GM21737 (cell line): ENCODE results near the gene CAT.
A peak's percentile ranks its signal among the peaks of the same experiment; 100 is the strongest.

Experiments
- ATAC-seq: cut with Tn5 transposase; IDR thresholded peaks from one replicate; pipeline ENCODE4 v1.9.1; 2021; ENCODE audit warnings: mild to moderate bottlenecking, moderate library complexity; ENCODE audit not compliant: unreplicated experiment

Gene CAT

DNA sequence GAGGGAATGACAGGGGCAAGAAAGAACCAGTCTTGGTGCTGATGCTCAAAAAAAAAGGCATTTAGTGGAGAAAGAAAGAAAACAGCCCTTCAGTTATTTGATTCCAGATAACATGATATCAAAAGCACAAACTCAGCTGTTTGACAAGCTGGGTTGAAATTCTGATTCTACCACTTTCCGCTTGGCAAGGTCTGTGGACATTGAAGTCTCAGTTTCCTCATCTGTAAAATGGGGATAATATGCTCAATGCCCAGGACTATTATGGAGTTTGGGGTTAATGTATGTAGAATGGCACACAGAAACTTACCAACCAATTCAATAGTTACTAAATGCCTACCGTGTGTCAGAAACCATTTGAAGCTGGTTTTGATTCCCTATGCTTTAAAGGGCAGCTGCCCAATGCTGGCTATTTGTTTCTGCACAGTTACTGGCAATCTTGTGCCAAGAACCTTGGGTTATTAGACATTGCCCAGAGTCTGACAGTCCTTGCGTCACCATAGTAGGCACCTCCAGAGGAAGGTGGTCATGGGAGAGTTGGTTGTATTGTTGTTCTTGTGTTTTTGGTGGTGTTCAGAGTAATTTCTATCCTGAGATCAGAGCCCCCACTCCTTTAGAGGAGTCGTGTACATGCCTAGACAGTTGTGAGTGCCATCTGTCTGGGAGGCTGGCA, 55.3 kb downstream of the CAT start:
- ATAC-seq = no peak

DNA sequence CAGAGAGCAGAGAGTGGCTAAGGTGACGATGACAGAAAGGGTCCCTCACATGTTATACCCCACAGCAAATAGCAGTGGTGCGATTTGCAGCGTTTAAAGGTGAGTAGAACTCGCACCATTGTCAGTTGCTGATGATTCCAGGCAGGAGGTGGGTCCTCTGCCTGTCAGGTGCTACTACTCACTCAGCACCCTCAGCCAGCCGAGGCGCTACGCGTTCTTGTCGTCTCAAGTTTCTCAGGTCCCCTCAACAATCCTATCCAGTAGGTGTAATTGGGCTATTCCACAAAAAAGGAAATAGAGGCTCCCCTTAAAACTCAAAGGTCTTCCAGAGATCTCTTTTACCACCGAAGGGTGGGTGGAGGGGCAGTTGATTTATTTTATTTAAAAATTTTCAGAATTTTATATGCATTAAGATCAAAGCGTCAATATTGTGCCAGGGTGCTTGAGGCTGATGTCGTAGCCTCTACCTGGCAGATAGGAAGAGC, 56.5 kb downstream of the CAT start:
- no peak for ATAC-seq

DNA sequence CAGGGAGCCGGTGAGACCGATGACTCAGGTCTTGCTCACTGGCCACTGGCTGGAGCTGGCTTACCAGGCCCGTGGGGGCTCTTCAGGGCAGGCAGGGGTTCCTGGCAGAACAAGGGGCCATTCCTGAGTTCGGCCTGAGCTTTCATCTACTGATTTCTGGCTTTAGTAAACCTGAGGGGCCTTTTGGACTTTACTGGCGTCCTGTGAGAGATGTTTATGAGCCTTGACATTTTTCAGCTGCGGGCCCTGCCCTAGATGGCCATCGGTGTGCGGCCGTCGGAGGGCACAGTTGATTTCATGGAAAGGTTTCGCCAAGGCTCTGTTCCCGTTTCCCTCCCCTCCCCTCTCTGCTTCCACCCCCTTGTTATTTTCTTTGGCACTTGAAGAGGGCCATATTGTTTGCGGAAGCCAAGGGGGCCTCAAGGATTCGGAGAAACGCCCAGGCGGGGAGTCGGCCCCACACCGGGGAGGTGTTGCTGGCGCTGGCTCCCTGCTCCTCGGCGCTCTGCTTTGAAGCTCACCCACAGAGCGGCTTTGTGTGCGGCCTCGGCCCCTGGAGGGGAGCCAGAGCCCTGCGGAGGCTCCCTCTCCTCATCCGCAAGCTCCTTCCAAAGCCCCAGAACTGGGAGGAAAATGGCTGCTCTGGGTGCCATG, 57.1 kb downstream of the CAT start:
- no peak for ATAC-seq

DNA sequence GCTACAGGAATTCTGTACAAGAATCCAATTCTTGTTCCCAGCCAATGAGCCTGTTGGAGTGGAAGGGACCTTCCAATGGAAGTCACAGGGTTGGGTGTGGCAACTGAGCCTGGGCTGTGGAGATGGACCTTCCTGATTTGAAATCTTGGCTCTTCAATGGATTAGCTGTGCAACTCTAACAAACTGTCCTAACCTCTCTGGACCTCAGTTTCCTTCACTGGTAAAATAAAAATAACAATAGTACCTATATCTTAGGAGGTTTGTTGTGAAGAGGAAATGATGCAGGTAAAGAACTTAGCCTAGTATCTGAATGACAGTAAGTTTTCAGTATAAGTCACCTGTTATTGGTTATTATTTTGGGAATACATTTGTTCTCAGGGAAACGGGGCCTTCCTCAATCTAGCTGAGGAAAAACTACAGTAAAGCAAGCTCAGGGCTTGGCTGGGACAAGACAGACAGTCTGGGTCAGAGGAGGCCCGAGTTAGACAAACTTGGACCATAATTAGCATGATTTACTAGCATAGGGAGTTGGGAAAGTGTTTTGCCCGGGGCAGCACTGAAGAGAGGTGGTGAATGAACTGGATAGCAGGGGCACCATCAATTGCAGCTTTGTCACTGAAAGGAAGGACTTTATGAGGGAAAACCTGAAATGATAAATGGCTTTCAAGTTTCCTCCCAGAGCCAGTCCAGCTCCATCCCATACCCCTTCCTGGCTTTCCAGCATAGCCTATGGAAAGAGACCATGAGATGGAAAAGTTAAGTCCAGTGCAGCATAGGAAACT, 61.2 kb downstream of the CAT start:
- no peak for ATAC-seq

DNA sequence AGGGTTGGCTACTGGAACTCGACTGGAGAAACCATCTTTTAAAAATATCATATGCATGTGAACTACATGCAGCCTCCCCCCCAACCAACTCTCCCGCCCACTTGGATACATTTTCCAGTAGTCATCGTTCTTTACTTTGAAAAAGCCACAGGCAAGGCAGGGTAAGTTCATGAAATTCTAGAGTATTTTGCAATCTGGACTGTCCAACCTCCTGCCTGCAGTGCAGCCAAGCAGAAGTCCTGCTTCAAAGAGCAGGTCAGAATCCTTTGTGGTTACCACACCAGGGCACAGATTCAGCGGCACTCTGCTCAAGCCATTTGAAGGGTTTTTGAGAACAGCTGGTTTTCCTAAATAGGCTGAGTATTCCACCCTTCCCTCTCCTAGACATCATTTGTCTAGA, 62.8 kb downstream of the CAT start:
- ATAC-seq = no peak

DNA sequence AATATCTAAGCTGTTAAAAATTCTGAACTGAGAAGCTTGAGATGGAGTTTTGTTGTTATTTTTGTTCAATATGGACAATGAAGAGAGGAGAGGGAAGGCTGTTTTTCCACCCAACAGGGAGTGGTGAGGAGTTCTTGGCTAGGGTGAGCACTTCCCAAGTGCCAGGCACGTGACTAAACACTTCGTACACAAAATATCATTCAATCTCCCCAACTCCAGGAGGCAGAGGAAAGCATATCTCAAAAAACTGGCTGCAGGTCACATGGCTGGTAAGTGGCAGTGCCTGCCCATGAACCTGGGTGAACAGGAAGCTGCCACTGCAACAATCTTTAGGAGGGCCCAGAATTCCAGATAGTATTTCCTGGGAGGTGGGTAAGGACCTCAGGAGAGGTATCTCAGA, 63.2 kb downstream of the CAT start:
- ATAC-seq = no peak

DNA sequence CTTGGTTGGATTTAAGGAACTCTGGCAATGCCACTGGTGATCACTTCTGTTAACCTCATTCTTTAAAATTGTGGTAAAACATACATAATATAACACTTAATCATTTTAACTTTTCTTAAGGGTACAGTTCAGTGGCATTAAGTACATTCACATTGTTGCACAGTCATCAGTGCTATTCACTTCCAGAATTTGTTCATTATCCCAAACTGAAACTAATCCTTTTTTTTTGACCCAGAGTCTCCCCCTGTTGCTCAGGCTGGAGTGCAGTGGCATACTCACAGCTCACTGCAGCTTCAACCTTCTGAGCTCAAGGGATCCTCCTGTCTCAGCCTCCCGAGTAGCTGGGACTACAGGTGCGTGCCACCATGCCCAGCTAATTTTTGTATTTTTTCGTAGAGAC, 64.2 kb downstream of the CAT start:
- ATAC-seq = no peak

DNA sequence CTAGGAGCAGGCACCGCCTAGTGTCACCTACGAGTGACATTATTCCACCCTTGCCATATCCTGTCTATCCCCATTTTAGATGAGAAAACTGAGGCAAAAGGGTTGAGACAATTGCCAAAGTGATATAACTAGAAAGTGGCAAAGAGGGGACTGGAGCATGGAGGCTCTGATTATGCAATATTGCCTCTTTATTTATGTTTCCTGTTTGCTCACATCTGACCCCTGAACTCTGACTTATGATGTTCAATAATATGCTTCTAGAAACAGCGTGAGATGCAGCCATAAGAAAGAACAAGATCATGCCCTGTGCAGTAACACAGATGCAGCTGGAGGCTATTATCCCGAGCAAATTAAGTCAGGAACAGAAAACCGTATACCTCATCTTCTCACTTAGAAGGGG, 67.1 kb downstream of the CAT start:
- no peak for ATAC-seq

DNA sequence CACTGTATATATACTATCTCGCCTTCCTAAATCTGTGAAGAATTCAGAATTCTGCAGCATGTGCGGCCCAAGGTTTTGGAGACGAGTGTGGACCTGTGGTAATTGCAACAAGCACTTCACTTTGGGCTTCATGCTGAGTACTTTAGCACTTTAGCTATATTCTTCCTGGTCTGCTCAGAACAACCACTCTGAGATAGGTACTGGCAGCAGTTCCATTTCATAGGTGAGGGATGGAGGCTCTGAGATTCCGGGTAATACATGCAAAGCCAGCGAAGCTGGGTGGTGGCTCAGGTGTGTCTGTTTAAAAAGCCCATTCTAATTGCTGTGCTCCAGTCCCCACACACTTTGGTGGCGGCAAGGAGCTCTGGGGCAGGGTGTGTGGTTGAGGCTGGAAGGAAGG, 68.4 kb downstream of the CAT start:
- ATAC-seq = no peak

DNA sequence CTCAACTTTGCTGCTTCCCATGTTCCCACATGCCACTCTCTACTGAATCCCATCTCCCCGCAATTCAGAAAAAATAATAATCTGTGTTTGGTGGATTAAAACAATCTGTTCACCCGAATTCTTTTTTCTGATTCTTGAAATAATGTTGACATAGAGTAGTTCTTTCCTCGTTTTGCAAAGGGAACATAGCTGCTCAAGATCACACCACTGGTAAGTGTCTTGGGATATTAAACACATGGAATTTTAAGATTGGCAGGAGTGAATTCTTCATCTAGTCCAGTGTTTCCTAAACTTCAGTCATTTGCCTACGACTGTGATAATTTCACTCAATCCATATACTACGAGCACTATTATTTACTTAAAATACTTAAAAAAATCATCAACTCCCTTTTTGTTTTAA, 68.9 kb downstream of the CAT start:
- no peak for ATAC-seq

DNA sequence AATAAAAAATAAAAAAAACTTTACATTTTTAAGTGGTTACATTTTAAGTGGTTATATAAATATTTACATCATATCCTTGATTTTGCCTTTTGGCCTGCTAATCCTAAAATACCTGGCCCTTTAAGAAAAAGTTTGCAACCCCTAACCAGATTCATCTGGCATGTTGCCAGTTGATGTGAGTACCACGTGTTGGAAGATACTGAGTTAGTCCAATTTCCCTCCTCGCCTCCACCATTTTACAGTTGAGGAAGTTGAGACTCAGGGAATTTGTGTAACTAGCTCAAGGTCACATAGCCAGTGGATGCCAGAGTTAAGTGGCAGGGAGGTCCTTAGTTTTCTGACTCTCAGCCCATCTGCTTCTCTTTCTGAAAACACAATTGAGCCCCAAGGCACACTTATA, 69.8 kb downstream of the CAT start:
- ATAC-seq = no peak

DNA sequence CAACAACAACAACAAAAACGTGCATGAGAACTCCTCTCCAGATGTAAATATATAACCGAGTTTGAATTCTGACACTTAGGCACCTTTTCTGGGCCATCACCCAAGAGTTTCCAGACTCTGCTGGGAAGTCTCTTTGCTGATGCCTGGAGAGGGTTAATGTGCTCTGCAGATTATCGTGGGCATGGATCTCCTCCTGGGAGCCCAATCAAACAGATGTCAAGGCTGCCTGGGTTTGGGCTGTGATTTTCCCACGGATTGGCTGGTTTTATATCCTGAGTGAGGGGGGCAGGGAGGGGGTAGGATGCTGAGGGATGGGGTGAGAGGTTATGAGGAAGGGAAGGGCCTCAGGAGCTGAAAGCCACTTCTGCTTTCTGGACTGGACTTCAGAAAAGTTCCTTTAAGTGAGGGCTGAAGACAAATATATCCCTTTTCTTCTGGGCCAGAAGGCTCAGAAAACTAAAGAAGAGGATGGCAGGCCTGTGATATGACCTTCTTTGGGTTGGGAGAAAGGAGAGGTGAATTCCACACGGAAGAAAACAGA, 70.7 kb downstream of the CAT start:
- ATAC-seq = no peak

DNA sequence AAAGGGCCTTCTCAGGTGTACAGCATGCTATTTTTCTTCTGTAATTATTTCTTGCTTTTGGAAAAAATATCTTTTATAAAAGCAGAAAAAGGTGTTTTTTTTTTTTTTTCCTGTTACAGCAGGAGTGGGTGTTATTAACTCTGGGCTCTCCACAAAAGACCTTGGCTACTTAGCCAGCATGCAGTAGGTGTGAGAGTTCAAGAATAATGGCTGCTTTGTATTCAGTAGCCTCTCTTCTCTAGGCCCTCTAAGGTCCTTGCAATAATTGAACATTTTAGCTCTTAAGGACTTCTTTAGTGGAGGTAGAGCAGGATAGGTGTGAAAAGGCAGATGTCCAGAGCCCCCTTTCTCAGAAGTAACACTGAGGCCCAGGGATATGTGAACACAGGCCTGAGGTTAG, 71.5 kb downstream of the CAT start:
- ATAC-seq = no peak

DNA sequence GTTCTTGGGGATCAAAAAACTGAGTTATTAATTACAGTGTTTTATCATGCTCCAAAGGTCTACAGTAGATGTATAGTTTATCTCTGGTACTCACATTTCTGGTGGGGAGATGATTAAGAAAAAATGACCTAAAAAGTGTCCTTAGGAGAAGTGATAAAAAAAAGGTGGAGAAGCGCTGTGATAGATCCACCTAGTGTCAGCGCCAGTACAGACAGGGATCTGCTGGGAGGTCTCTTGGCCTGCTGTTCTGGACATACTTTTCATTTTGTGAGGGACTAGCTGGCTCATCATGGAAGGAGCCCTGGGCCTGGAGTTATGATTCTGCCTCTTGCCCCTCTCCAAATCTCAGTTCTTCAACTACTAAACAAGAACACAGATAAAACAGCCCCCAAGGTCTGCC, 71.9 kb downstream of the CAT start:
- ATAC-seq = no peak

DNA sequence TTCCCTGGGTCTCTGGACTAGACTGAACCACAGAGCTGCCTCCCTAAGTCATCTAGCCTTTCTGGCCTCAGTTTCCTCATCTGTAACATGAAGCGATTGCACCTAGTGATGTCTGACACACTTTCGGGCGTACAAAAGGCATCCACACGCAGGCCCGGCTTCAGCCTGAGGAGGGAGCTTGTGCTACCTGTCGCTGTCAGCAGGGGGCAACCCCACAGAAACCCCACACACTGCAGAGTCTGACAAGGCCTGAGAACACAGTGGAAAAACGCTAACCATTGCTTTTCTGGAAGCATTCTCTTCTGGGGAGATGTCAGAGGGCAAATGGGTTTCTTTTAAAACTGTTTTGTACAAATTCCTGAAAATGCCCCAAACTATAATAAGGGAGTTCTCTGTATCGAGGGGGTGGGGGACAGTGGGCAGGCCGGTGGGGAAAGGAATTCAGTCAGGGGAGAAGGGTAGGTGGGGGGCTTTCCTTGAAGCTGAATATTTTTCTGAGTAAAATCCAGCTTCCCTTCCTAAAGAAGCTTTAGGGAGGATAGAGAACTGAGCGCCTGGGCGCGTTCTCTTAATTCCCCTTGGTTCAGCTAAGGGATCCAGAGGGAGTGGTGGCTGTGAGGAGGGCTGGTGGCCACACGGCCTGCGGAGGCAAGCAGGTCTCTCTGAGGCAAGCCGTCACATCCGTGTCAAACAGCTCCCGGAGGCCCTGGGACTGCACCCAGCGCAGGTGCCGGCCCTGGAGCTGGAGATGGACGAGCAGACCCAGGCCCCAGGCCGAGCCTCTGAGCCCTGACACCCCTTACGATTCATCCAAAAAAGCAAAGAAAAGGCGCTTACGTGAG, 74.3 kb downstream of the CAT start:
- ATAC-seq = peak; percentile 76

DNA sequence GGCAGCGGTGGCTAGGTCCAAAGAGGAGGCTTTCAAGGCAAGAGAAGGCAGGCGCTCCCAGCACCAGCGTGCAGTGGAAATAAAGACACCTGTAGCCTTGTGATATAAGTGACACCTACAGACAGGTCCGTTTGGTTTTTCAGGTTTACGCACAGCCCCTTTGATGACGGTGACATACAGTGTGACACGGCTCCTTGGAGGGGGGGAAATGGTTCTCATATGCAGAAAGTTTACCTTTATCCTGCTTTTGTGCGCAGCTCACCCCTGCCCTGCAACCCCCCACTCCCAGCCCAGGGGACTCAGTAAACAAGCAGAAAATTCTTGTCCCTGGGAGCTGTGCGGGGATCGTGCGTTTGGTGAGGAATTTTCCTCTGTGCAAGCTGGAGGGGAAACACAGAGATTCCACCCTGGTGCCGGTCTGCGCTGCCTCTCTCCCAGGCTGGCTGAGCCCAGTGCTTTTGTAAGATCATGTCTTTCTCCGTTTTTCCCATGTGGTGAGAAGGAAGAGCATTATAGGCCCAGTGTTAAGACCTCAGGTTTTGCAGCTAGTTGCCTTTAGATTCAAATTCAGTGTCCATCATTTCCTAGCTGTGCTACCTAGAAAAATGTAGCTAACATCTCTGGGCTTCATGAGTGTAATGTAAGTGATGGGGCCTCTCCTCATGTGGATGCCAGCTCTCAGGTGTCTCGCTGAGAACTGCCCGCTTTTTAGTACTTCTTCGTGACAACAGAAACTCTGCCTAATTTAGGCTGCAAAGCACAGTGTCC, 75.1 kb downstream of the CAT start, which contains the start of gene ELF5:
Gene ELF5 (minus strand): TSS at position 113 of the 768 bp plus-strand sequence. CDS start 8,045 bp downstream, outside the sequence.
- no peak for ATAC-seq

DNA sequence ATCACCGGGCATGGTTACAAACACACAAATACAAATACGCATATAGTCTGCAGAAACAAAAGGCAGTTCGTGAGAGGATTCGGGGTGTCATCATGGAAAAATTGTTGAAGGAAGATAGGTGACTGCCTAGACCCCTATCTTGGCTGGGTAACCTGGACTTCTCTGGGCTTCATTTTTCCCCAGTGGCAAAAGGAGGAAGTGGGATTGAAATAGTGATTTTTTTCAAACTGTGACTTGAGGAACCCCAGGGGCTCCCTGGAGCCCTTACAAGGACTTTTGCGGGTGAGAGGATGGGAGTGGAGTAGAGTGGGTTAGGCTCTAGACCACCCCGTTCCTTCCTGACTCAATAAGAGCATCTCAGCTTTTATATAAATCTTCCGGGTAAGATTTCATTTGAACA, 75.9 kb downstream of the CAT start:
- no peak for ATAC-seq

DNA sequence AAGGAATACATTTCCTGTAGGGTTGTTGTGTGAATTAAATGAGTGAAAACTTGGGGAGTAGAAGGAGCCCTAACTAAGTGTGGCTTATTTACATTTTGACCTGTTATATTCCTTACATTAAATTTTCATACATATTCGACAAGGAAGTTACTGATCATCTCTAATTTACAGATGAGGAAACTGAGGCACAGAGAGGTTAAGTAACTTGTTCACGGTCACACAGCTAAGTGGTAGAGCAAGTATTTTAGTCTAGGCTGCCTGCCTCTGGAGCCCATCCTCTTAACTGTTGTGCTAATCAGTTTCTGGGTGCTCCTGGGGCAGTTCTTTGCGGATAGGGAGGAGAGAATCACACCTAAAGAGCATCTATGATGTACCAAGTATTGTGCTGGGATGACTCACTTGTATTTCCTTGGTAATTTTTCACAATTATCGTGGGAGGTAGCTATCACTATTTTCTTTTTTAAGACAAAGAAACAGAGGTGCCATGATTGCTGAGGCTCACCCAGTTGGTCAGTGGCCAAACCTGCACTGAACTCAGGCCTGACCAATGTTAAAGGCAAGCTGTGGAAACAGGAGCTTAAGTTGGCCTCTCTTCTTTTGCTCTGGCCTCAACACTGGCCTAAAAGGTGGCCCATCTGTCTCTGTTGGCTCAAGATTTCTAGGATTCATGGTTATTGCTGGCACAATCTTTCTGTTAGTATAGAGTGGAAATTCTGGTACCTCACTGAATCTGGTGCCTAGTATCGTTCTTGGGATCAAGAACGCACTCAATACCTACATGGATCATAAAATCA, 77.7 kb downstream of the CAT start:
- ATAC-seq = no peak

DNA sequence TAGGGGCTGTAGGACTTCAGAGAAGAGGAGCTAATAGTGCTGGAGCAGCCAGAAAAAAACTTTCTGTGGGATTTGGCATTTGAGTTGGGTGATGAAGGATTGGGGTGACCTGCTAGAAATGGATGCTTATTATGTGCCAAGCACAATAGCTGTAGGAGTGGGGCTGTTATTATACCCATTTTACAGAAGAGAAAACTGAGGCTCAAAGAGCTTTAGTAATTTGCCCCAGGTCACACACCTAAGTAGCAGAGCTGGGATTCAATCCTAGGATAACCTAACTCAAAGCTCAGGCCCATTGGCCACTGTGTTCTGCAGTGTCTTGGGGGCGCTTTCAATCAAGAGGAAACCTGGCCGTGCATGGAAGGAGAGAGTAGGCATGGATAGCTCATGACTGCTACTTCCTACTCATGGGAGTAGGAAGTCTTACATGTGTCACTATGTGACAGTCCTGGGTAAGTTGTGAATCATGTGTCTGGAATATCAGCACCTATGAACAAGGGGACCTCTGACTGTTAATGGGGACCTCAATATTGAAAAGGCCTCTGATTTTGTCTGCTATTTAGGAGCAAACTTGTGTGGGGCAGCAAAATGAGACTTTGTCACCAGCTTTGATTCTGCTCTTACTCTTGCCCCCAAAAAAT, 81.0 kb downstream of the CAT start:
- ATAC-seq = no peak
